Endothelial cell of umbilical vein (primary cell): ENCODE measurements around the gene PRRG2.

Source experiments
- CTCF ChIP-seq, 2 donors: IDR thresholded peaks; 1 replicate in 1 of 2; 2 replicates in 1 of 2; pipeline ENCODE4 v1.5.1; 2011; ENCODE audit warnings: low read length in 2 of 2, mild to moderate bottlenecking in 2 of 2, moderate library complexity in 2 of 2, control low read depth in 1 of 2, inconsistent platforms in 1 of 2, low read depth in 1 of 2; ENCODE audit not compliant: insufficient read depth in 1 of 2; ENCODE audit errors: extremely low read depth in 1 of 2
- MYC ChIP-seq: IDR thresholded peaks from one replicate; pipeline ENCODE4 v1.6.1; 2011; ENCODE audit warnings: mild to moderate bottlenecking, low read depth, low read length
- POLR2A ChIP-seq: IDR thresholded peaks from 2 replicates; pipeline ENCODE4 v1.6.1; 2012; ENCODE audit warnings: low read depth, mild to moderate bottlenecking, control low read depth, low read length
- POLR2AphosphoS5 ChIP-seq: IDR thresholded peaks from 2 replicates; pipeline ENCODE4 v1.6.1; 2012; ENCODE audit warnings: low read depth, mild to moderate bottlenecking, control low read depth, low read length, moderate library complexity; ENCODE audit not compliant: insufficient read depth

- TF ChIP-seq CTCF (IDR thresholded peaks at IDR 0.05; ENCODE audit: extremely low read depth in 1 of 2, insufficient read depth in 1 of 2, low read depth in 1 of 2, low read length in 2 of 2), result no peak
- no peak for TF ChIP-seq MYC
- TF ChIP-seq POLR2AphosphoS5, result no peak
- TF ChIP-seq POLR2A, result no peak
Measured at GRCh38 chr19:49558591-49558990, 22.5 kb upstream of the PRRG2 start.
